Measurements from ENCODE around the gene AWAT2. TPM values are rescaled to one million over a fixed set of nuclear protein-coding genes. Genes with fewer than 3 reads are reported as not detected.

Gene AWAT2
- total RNA-seq, 2 donors from 2014 or later: not detected

DNA sequence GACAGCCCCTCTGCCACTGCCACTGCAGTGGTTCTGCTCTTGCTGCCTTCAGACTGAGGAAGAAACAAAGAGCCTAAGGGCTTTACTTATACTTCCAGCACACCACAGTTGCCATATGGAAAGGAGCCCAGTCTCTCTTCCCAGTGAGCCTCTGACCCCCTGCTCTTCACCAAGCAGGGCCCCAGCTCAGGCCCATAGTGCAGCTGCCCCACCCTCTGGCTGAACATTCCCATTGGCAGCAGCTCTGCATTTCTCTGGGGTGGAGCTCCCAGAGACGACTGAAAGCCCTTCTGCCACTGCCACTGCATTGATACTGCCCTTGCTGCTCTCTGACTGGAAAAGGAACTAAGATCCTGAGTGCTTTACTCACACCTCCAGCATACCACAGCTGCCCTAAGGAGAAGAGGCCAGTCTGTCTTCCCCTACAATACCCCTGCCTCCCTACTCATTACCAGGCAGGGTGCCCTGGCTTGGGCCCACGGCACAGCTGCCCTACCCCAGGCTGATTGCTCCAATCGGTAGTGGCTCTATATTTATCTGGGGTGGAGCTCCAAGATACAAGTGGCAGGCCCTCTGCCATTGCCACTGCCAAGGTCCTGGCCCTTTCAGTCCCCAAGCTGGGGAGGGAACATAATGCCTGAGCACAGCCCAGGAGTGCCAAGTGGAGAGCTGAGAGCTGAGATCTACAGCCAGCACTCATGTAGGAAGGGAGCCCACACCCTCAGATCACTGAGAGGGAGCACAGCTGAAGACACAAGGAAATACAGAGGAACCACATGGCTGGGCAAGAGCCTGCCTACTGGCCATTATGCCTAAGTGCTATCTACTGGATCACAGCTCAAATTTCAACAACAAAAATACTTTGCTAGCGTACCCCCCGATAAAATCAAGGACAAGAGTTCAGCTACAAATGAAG is 36.0 kb downstream of the AWAT2 start:
- Histone ChIP-seq H3K4me1 (replicated peaks) (no peaks in the 10 kb centered on the region), H3K9me3 (no peaks in the 10 kb centered on the region), H3K27me3 (replicated peaks; ENCODE audit: insufficient read depth) (no peaks in the 10 kb centered on the region), H3K27ac (no peak overlapping the region), H3K4me3 (no peak overlapping the region), H3K36me3 (no peaks in the 10 kb centered on the region)
- DNase-seq (ENCODE audit: low spot score): no peak
- no peak for TF ChIP-seq POLR2A (IDR thresholded peaks at IDR 0.05)
- no peak for TF ChIP-seq POLR2AphosphoS5 (IDR thresholded peaks at IDR 0.05)
- no peak for TF ChIP-seq CTCF (IDR thresholded peaks at IDR 0.05)
- WGBS: 35% methylated on average over 5 of the region's 5 CpGs
- intact Hi-C loops (cut with DNase I): no loop called here

- TF ChIP-seq CTCF (IDR thresholded peaks at IDR 0.05) (no peak), POLR2AphosphoS5 (IDR thresholded peaks at IDR 0.05) (no peak), POLR2A (IDR thresholded peaks at IDR 0.05) (no peak)
- Histone ChIP-seq H3K27me3 (replicated peaks; ENCODE audit: insufficient read depth) (no peaks in the 10 kb centered on the region), H3K4me3 (no peak overlapping the region), H3K4me1 (replicated peaks) (no peaks in the 10 kb centered on the region), H3K9me3 (no peaks in the 10 kb centered on the region), H3K36me3 (no peaks in the 10 kb centered on the region), H3K27ac (no peak overlapping the region)
- DNase-seq (ENCODE audit: low spot score): no peak
- intact Hi-C loops (cut with DNase I): no loop called here
- WGBS: 76% methylated on average over 4 of the region's 4 CpGs
Observed at GRCh38 chrX:70012756-70013155, 37.0 kb downstream of the AWAT2 start.

GRCh38 chrX:70009970-70010369 is 39.8 kb downstream of the AWAT2 start:
- no peaks in the 10 kb centered on the region for H3K27me3 ChIP-seq (replicated peaks; ENCODE audit: insufficient read depth)
- no peak for TF ChIP-seq POLR2A (IDR thresholded peaks at IDR 0.05)
- WGBS: 90% methylated on average over 2 of the region's 2 CpGs
- intact Hi-C loops (cut with DNase I): no loop called here
- H3K4me1 ChIP-seq (replicated peaks): no peaks in the 10 kb centered on the region
- no peaks in the 10 kb centered on the region for H3K9me3 ChIP-seq
- H3K36me3 ChIP-seq: no peaks in the 10 kb centered on the region
- H3K4me3 ChIP-seq: no peak overlapping the region
- no peak for DNase-seq (ENCODE audit: low spot score)
- H3K27ac ChIP-seq: no peak overlapping the region

GRCh38 chrX:70009049-70009448 is 40.7 kb downstream of the AWAT2 start:
- no peak overlapping the region for H3K27ac ChIP-seq
- H3K27me3 ChIP-seq (replicated peaks; ENCODE audit: insufficient read depth): no peaks in the 10 kb centered on the region
- H3K36me3 ChIP-seq: no peaks in the 10 kb centered on the region
- intact Hi-C loops (cut with DNase I): no loop called here
- TF ChIP-seq CTCF (IDR thresholded peaks at IDR 0.05): no peak
- no peak for TF ChIP-seq POLR2A (IDR thresholded peaks at IDR 0.05)
- no peak for TF ChIP-seq POLR2AphosphoS5 (IDR thresholded peaks at IDR 0.05)
- DNase-seq (ENCODE audit: low spot score): no peak
- no peak overlapping the region for H3K4me3 ChIP-seq
- no peaks in the 10 kb centered on the region for H3K9me3 ChIP-seq
- no peaks in the 10 kb centered on the region for H3K4me1 ChIP-seq (replicated peaks)

DNA sequence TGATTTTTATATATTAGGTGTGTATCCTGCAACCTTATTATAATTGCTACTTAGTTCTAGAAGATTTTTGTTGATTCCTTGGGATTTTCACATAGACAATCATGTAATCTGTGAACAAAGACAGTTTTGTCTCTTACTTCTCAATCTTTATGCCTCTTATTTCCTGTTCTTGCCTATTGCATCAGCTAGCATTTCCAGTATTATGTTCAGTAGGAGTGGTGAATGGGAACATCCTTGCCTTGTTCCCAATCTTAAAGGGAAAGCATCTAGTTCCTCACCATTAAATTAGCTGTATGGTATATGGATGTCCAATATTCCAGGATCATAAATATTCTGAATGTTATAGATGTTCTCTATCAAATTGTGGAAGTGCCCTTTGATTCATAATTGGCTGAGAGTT is 41.8 kb downstream of the AWAT2 start:
- DNase-seq (ENCODE audit: low spot score): no peak
- TF ChIP-seq CTCF (IDR thresholded peaks at IDR 0.05) (no peak), POLR2AphosphoS5 (IDR thresholded peaks at IDR 0.05) (no peak), POLR2A (IDR thresholded peaks at IDR 0.05) (no peak)
- Histone ChIP-seq H3K4me3 (no peak overlapping the region), H3K36me3 (no peaks in the 10 kb centered on the region), H3K27ac (no peak overlapping the region), H3K4me1 (replicated peaks) (no peaks in the 10 kb centered on the region), H3K27me3 (replicated peaks; ENCODE audit: insufficient read depth) (no peaks in the 10 kb centered on the region), H3K9me3 (no peaks in the 10 kb centered on the region)
- intact Hi-C loops (cut with DNase I): no loop called here

Measured in prostate gland (tissue), 2 donors.